ENCODE data around the gene MPPED1.

MPPED1 gene

DNA sequence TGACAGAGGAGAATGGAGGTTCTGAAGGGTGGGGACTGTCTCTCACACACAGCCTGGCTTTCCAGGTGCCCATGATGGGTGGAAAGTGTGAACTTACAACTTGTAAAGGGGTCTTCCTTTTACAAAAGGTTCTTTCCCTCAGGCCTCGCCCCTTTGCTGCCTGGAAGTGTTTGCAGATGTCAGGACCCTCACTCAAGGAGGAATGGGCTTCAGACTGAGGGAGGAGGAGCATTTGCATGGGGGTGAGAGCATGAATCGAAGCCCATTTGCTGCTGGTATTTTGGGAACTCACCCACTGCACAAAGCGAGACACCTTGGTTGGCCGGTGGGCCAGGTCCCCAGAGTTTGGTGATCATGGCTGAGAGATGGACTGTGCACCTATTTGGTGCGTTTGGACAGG lies 25.1 kb downstream of the MPPED1 start:
- no peak for DNase-seq (ENCODE audit: extremely low read depth, low read depth)
- TF ChIP-seq, protein P1, sequence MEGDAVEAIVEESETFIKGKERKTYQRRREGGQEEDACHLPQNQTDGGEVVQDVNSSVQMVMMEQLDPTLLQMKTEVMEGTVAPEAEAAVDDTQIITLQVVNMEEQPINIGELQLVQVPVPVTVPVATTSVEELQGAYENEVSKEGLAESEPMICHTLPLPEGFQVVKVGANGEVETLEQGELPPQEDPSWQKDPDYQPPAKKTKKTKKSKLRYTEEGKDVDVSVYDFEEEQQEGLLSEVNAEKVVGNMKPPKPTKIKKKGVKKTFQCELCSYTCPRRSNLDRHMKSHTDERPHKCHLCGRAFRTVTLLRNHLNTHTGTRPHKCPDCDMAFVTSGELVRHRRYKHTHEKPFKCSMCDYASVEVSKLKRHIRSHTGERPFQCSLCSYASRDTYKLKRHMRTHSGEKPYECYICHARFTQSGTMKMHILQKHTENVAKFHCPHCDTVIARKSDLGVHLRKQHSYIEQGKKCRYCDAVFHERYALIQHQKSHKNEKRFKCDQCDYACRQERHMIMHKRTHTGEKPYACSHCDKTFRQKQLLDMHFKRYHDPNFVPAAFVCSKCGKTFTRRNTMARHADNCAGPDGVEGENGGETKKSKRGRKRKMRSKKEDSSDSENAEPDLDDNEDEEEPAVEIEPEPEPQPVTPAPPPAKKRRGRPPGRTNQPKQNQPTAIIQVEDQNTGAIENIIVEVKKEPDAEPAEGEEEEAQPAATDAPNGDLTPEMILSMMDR (IDR thresholded peaks at IDR 0.05; ENCODE audit: low read depth, low read length) = no peak

DNA sequence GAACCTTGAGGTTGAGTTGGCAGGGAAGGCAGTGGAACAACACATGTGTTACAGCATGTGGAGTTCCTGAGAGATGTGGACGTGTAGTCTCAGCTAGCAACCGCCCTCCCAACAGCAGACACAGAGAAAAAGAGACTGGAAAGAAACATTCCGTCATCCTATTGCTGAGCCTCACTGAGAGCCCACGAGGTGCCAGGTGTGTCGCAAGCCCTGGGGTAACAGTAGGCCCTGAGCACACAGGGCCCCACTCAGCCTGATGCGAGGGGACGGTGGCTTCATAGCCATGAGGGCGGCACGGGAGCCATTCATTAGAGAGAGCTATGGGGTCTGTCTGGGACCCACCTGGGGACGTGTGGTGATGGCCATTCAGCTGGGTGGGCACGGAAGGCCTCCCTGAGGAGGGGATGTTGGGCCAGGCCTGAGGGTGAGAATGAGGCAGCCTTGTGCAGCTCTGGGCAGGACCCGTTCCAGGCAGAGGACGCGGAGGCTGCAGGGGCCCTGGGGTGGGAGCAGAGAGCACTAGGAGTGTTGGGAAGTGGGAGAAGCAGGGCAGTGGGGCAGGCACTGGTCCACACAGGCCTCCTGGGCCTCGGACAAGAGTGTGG lies 26.2 kb downstream of the MPPED1 start:
- DNase-seq (ENCODE audit: extremely low read depth, low read depth) = no peak
- TF ChIP-seq, protein P1 (IDR thresholded peaks at IDR 0.05; ENCODE audit: low read depth, low read length) = no peak

DNA sequence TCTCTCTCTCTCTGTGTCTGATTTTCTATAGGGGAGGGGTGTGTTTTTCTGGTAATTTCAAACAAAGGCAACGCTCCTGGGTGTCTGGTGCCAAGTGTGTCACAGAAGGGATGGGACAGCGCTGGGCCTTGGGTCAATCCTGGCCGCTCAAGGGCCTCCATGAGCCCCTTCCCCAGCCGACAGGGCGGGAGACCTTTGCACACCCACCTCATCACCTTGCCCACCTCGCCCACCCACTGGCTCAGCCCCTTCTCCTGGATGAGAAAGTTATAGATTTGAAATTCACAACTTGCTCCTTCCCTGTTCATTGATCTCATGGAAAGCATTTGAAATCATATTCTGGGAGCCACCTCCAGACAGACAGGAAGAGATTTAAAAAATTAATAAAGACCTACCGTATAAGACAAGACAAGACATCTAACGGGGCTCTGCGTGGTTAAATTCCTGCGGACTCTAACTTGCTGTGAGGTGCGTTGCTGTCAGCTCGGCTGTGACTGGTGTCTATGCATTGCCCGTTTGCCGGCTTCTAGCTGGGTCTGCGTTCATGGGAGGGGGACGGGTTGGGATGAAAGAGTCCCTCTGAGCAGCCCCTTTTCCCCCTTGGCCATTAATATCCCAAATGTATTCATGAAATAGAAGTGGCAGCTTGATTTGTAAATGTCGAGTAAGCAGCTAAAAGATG lies 27.0 kb downstream of the MPPED1 start:
- DNase-seq (ENCODE audit: extremely low read depth, low read depth) = no peak
- TF ChIP-seq, protein P1 (IDR thresholded peaks at IDR 0.05; ENCODE audit: low read depth, low read length) = no peak

DNA sequence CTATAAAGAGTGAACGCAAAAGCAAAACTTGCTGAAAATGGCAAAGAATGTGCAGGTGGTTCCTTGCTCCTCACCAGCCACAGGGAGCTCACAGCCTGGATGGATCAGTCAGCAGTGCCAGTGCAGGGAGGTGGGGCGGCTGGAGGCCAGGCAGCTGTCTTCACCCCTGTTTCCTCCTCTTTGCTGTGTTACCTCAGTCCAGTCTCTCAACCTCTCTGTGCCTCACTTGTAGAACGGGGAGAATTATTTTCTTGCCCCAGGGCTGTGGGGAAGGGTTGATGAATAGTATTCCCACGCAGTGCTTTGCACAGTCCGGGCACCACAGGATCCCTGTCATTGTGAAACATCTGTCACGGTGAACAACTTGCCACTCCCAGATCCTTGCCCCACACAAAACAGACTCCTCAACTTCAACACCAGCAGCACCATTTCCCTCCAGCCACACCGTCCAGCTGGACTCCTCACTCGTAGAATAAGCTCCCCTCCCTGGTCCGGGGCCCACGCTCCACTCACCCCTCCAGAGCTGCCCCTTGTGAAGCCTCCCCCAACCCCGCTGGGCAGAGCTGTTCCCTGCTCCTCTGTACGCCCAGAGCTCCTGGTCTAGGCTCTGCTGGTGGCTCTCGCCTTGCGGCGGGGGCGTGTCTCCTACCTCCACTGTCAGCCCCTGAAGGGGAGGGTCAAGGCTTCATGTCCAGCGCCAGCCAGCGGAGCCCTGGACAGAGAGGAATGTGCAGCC lies 27.7 kb downstream of the MPPED1 start:
- TF ChIP-seq, protein P1 (IDR thresholded peaks at IDR 0.05; ENCODE audit: low read depth, low read length) = no peak
- DNase-seq (ENCODE audit: extremely low read depth, low read depth) = no peak

DNA sequence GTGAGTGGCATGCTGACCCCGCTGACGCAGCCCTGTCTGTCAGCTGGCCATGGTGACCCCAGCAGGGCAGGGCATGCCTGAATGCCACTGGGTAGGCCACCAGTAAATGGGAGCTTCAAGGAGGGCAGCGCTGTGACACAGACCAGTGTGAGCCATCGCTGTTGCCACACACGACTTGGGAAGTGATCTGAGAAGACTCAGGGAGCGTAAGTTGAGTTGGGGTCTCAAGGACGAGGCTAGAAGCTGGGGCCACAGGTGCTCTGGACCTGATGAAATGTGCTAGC lies 28.2 kb downstream of the MPPED1 start:
- no peak for DNase-seq (ENCODE audit: extremely low read depth, low read depth)
- TF ChIP-seq, protein P1 (IDR thresholded peaks at IDR 0.05; ENCODE audit: low read depth, low read length) = no peak

DNA sequence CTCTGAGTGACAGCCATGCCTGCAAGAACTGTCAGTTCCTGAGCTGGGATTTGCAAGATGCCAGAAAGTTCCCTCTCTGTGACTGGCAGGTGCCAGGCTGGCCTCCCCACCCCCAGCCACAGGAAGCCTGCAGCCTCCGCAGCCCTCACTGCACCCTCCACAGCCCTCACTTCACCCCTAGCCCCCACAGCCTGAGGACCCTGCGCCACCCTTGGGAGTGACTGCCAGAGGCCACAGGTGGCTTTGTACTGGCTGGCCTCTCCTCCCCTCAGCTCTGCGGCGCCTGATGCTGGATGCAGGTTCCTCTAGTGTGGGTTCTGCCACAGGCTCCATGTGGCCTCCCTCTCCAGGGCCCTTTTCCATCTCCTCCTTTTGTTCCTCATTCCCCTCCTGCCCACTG lies 28.7 kb downstream of the MPPED1 start:
- no peak for DNase-seq (ENCODE audit: extremely low read depth, low read depth)
- TF ChIP-seq, protein P1 (IDR thresholded peaks at IDR 0.05; ENCODE audit: low read depth, low read length) = no peak

DNA sequence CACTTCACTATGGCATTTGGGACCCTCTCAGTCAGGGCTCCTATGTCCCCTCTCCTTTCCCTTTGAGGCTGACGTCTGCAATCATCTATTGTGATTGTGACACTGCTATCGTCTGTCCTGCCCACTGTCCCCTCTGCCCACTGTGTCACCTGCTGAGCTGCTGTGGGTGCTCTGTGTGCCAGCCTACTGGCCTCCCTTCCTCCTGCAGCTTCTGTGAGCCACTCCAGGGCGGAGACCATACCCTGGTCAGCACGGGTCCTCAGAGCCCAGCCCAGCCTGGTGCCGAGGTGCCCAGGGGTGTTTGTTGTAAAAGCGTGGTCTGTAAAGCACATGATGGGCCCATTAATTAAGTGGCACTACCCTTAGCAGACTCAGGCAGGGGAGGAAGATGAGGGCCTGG lies 29.4 kb downstream of the MPPED1 start:
- TF ChIP-seq, protein P1 (IDR thresholded peaks at IDR 0.05; ENCODE audit: low read depth, low read length) = no peak

More for the DNA sequence above, 29.4 kb downstream of the MPPED1 start:
- DNase-seq (ENCODE audit: extremely low read depth, low read depth) = no peak
